Measurements from ENCODE around the gene USP3.

DNA sequence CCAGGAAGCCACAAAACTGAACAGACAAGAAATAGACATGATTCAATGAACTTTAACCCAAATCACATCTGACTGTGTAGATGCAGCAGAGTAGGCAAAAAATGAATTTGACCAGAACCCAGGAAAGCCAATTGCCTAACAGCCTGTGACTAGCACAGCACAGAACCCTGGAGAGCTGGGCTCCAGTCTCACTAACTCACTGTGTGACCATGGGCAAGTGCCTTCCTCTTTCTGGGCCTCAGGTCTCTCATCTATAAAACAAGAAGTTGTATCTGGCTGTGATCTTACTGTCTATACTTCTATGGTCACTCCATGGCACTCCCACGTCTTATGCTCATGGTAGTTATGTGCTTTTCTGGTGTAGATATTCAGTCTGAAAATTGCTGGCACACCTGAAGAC lies 48.1 kb upstream of the USP3 start:
- TF ChIP-seq, protein P1, sequence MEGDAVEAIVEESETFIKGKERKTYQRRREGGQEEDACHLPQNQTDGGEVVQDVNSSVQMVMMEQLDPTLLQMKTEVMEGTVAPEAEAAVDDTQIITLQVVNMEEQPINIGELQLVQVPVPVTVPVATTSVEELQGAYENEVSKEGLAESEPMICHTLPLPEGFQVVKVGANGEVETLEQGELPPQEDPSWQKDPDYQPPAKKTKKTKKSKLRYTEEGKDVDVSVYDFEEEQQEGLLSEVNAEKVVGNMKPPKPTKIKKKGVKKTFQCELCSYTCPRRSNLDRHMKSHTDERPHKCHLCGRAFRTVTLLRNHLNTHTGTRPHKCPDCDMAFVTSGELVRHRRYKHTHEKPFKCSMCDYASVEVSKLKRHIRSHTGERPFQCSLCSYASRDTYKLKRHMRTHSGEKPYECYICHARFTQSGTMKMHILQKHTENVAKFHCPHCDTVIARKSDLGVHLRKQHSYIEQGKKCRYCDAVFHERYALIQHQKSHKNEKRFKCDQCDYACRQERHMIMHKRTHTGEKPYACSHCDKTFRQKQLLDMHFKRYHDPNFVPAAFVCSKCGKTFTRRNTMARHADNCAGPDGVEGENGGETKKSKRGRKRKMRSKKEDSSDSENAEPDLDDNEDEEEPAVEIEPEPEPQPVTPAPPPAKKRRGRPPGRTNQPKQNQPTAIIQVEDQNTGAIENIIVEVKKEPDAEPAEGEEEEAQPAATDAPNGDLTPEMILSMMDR (IDR thresholded peaks at IDR 0.05), result no peak
- no peak for TF ChIP-seq POLR2A (IDR thresholded peaks at IDR 0.05)

Data from body of pancreas (tissue), 4 donors.